Activated CD4-positive, alpha-beta T cell treated with anti-CD3 and anti-CD28 coated beads, Interleukin-2, Interleukin-4, amounts not matched to agents 100 ng/mL and 50 ng/mL, durations not matched to agents 16 hours and 8 hours (primary cell): Measurements from ENCODE around the gene AVPI1.
A peak's percentile ranks its signal among the peaks of the same experiment; 100 is the strongest.
"Not testable (repeated sequence)": the region's sequence is repeated elsewhere in the genome, so short reads cannot be mapped to it uniquely, and the experiment has no call there.

Experiments used
- DNase-seq: peaks from one replicate; pipeline ENCODE4 v3.0.0-alpha.2; 2020; ENCODE audit warnings: low spot score

Gene AVPI1

GRCh38 chr10:97640174-97640867, 46.7 kb downstream of the AVPI1 start, which contains the start of gene PI4K2A:
PI4K2A (plus strand) TSS chr10:97640671; CDS start chr10:97640743, 72 bp downstream.
- peak; percentile 100 for DNase-seq

- not testable (repeated sequence) for DNase-seq
Measured at GRCh38 chr10:97639090-97639489, 48.0 kb downstream of the AVPI1 start.

GRCh38 chr10:97635577-97635976, 51.5 kb downstream of the AVPI1 start:
- DNase-seq = no peak

GRCh38 chr10:97633921-97634320, 53.1 kb downstream of the AVPI1 start:
- peak; percentile 39 for DNase-seq

- DNase-seq = peak; percentile 96
Measured at GRCh38 chr10:97632949-97633884, 53.8 kb downstream of the AVPI1 start, which contains the start of gene MORN4. MORN4 (minus strand) TSS chr10:97633500; CDS start chr10:97619653, 13,847 bp downstream.

GRCh38 chr10:97631098-97631497, 55.9 kb downstream of the AVPI1 start:
- DNase-seq = no peak

- no peak for DNase-seq
Measured at GRCh38 chr10:97629289-97629688, 57.8 kb downstream of the AVPI1 start.

GRCh38 chr10:97628228-97628627, 58.8 kb downstream of the AVPI1 start:
- DNase-seq = no peak

- no peak for DNase-seq
Measured at GRCh38 chr10:97627731-97628130, 59.3 kb downstream of the AVPI1 start.
